Nephron progenitor cell (in vitro differentiated cells): ENCODE data around the gene COPS8.
A peak's percentile ranks its signal among the peaks of the same experiment; 100 is the strongest.

Source experiments
- DNase-seq: peaks from one replicate; pipeline ENCODE4 v3.0.0; 2021
- H3K27ac Mint-ChIP-seq: 2 replicates; pipeline ENCODE4 v1.8.0; 2021; ENCODE audit warnings: mild to moderate bottlenecking, moderate library complexity, mixed read lengths
- H3K27me3 Mint-ChIP-seq: 2 replicates; pipeline ENCODE4 v1.8.0; 2021; ENCODE audit warnings: mild to moderate bottlenecking, low read depth, mixed read lengths; ENCODE audit not compliant: poor library complexity
- H3K36me3 Mint-ChIP-seq: 2 replicates; pipeline ENCODE4 v1.8.0; 2021; ENCODE audit warnings: low read depth, mixed read lengths
- H3K4me1 Mint-ChIP-seq: 2 replicates; pipeline ENCODE4 v1.8.0; 2021; ENCODE audit warnings: mixed read lengths
- H3K4me3 Mint-ChIP-seq: 2 replicates; pipeline ENCODE4 v1.8.0; 2021; ENCODE audit warnings: mild to moderate bottlenecking, moderate library complexity, mixed read lengths
- H3K9me3 Mint-ChIP-seq: 2 replicates; pipeline ENCODE4 v1.8.0; 2021; ENCODE audit warnings: mild to moderate bottlenecking, moderate library complexity, mixed read lengths
- CTCF ChIP-seq: fragments of 200-600 bp; sonication (generic); IDR thresholded peaks from 2 replicates; pipeline ENCODE4 v1.5.0; 2021; ENCODE audit warnings: antibody characterized with exemption

Gene COPS8

GRCh38 chr2:237118561-237119155, 33.0 kb downstream of the COPS8 start:
- no peaks in the 10 kb centered on the region for H3K36me3 Mint-ChIP-seq
- no peak for DNase-seq
- no peak overlapping the region for H3K27ac Mint-ChIP-seq
- no peak for TF ChIP-seq CTCF
- peaks cover 9% of the 10 kb centered on the region for H3K9me3 Mint-ChIP-seq
- peaks cover 10% of the 10 kb centered on the region for H3K4me1 Mint-ChIP-seq
- H3K27me3 Mint-ChIP-seq: peaks cover 10% of the 10 kb centered on the region
- no peak overlapping the region for H3K4me3 Mint-ChIP-seq

GRCh38 chr2:237120916-237121315, 35.2 kb downstream of the COPS8 start:
- no peak for DNase-seq
- H3K27ac Mint-ChIP-seq: no peak overlapping the region
- H3K36me3 Mint-ChIP-seq: no peaks in the 10 kb centered on the region
- H3K4me1 Mint-ChIP-seq: peaks cover 15% of the 10 kb centered on the region
- H3K9me3 Mint-ChIP-seq: peaks cover 15% of the 10 kb centered on the region
- H3K4me3 Mint-ChIP-seq: no peak overlapping the region
- no peak for TF ChIP-seq CTCF
- H3K27me3 Mint-ChIP-seq: peaks cover 6% of the 10 kb centered on the region

- DNase-seq: no peak
- Mint-ChIP-seq H3K27me3 (peaks cover 4% of the 10 kb centered on the region), H3K27ac (no peak overlapping the region), H3K4me3 (no peak overlapping the region), H3K36me3 (no peaks in the 10 kb centered on the region), H3K4me1 (peaks cover 16% of the 10 kb centered on the region), H3K9me3 (peaks cover 15% of the 10 kb centered on the region)
- no peak for TF ChIP-seq CTCF
Observed at GRCh38 chr2:237121321-237121720, 35.6 kb downstream of the COPS8 start.

DNA sequence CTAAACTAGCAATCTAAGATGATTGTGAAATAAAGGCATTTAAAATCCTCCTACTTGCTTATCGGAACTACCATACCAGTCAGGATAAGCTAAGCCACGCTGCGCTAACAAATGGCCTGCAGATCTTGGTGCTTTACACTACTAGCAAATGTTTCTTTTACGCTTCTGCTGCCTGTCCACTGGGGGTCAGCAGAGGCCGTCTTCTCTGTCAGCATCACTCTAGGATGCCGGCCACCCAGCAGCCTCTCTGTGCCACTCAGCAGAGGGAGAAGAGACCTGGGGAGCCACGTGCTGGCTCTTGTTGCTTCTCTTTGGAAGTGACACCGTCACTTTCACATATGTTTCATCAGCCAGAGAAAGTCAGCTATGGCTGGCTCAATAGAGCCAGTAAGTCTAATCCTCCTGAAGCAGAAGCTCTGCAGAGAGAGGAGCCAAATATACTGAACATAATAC, 36.6 kb downstream of the COPS8 start:
- H3K27me3 Mint-ChIP-seq: peaks cover 4% of the 10 kb centered on the region
- DNase-seq: peak; percentile 60
- no peak overlapping the region for H3K27ac Mint-ChIP-seq
- H3K9me3 Mint-ChIP-seq: peaks cover 15% of the 10 kb centered on the region
- no peaks in the 10 kb centered on the region for H3K36me3 Mint-ChIP-seq
- peak; percentile 41 for TF ChIP-seq CTCF
- H3K4me3 Mint-ChIP-seq: no peak overlapping the region
- peaks cover 25% of the 10 kb centered on the region for H3K4me1 Mint-ChIP-seq

GRCh38 chr2:237124820-237125219, 39.1 kb downstream of the COPS8 start:
- Mint-ChIP-seq H3K9me3 (peaks cover 15% of the 10 kb centered on the region), H3K36me3 (no peaks in the 10 kb centered on the region), H3K4me3 (no peak overlapping the region), H3K4me1 (peaks cover 21% of the 10 kb centered on the region), H3K27ac (no peak overlapping the region), H3K27me3 (no peaks in the 10 kb centered on the region)
- DNase-seq: no peak
- TF ChIP-seq CTCF: no peak

- TF ChIP-seq CTCF: no peak
- Mint-ChIP-seq H3K27me3 (no peaks in the 10 kb centered on the region), H3K27ac (no peak overlapping the region), H3K4me3 (no peak overlapping the region), H3K9me3 (peaks cover 15% of the 10 kb centered on the region), H3K36me3 (no peaks in the 10 kb centered on the region), H3K4me1 (peaks cover 21% of the 10 kb centered on the region)
- no peak for DNase-seq
Observed at GRCh38 chr2:237125967-237126366, 40.3 kb downstream of the COPS8 start.
